Myocyte (in vitro differentiated cells): ENCODE data around the gene RNF126. TPM values are rescaled to one million over a fixed set of nuclear protein-coding genes. Genes with fewer than 3 reads are reported as not detected.

Experiments used
- DNase-seq: peaks from one replicate; pipeline ENCODE4 v3.0.0-alpha.2; 2012; ENCODE audit warnings: low read depth
- total RNA-seq: library from RNA; depleted of rRNA; stranded (reverse); fragments of >200 nt; gene quantifications from 2 replicates; pipeline ENCODE4 v1.2.3, GENCODE V29; 2014

RNF126 gene
- total RNA-seq, 1 donor from 2014 or later = 94.6 TPM

- peak; percentile 77 for DNase-seq
Observed at GRCh38 chr19:664913-665443, 2.0 kb upstream of the RNF126 start.

- DNase-seq = no peak
Observed at GRCh38 chr19:663682-664117, 686 bp upstream of the RNF126 start.

- DNase-seq = peak; percentile 12
Observed at GRCh38 chr19:662207-662961, 630 bp downstream of the RNF126 start.

GRCh38 chr19:661427-662196 is 1.4 kb downstream of the RNF126 start:
- DNase-seq = peak; percentile 23

- DNase-seq = peak; percentile 40
Observed at GRCh38 chr19:660793-661426, 2.1 kb downstream of the RNF126 start.

GRCh38 chr19:658916-659839 is 3.8 kb downstream of the RNF126 start:
- peak; percentile 93 for DNase-seq

- peak; percentile 51 for DNase-seq
Observed at GRCh38 chr19:658059-658839, 4.8 kb downstream of the RNF126 start.

GRCh38 chr19:657611-658010 is 5.4 kb downstream of the RNF126 start:
- DNase-seq = no peak

GRCh38 chr19:656751-657559 is 6.1 kb downstream of the RNF126 start:
- peak; percentile 70 for DNase-seq

- DNase-seq = no peak
Observed at GRCh38 chr19:655691-656090, 7.3 kb downstream of the RNF126 start.

GRCh38 chr19:653425-653824 is 9.6 kb downstream of the RNF126 start:
- peak; percentile 41 for DNase-seq

- DNase-seq = no peak
Observed at GRCh38 chr19:652467-653389, 10.3 kb downstream of the RNF126 start.

- DNase-seq = no peak
Observed at GRCh38 chr19:651991-652390, 11.0 kb downstream of the RNF126 start.

GRCh38 chr19:651114-651818 is 11.7 kb downstream of the RNF126 start:
- no peak for DNase-seq

GRCh38 chr19:650121-650520 is 12.9 kb downstream of the RNF126 start:
- DNase-seq = no peak

- DNase-seq = no peak
Observed at GRCh38 chr19:648904-649801, 13.9 kb downstream of the RNF126 start.
